LoVo (cell line): ENCODE measurements around the gene GJB2.
A peak's percentile ranks its signal among the peaks of the same experiment; 100 is the strongest.

Experiments used
- DNase-seq: peaks from one replicate; pipeline ENCODE4 v3.0.0-alpha.2; 2016; ENCODE audit warnings: low spot score

GJB2 gene

DNA sequence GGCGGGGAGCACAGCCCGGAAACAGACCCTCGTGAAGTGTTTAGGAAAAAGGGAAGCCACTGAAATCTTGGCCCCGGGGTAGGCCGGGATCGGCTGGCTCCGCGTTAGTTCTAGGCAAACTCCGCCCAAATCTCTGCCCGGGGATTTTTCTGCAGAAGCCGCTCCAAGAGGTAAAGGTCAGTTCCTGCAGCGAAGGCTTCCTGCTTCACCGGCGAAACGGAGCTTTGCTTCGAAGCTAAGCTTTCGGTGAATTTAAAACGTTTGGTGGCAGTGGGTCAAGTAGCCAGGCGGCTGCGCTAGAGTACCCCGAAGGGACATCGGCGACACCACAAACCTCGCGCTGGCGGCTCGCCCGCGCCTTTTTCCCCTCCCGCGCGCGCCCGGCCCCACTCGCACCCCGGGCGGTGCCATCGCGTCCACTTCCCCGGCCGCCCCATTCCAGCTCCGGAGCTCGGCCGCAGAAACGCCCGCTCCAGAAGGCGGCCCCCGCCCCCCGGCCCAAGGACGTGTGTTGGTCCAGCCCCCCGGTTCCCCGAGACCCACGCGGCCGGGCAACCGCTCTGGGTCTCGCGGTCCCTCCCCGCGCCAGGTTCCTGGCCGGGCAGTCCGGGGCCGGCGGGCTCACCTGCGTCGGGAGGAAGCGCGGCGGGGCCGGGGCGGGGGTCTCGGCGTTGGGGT is 441 bp downstream of the GJB2 start:
- DNase-seq, result peak; percentile 49

- DNase-seq, result peak; percentile 54
These were observed 1.2 kb downstream of the GJB2 start for GRCh38 chr13:20191311-20192157.

DNA sequence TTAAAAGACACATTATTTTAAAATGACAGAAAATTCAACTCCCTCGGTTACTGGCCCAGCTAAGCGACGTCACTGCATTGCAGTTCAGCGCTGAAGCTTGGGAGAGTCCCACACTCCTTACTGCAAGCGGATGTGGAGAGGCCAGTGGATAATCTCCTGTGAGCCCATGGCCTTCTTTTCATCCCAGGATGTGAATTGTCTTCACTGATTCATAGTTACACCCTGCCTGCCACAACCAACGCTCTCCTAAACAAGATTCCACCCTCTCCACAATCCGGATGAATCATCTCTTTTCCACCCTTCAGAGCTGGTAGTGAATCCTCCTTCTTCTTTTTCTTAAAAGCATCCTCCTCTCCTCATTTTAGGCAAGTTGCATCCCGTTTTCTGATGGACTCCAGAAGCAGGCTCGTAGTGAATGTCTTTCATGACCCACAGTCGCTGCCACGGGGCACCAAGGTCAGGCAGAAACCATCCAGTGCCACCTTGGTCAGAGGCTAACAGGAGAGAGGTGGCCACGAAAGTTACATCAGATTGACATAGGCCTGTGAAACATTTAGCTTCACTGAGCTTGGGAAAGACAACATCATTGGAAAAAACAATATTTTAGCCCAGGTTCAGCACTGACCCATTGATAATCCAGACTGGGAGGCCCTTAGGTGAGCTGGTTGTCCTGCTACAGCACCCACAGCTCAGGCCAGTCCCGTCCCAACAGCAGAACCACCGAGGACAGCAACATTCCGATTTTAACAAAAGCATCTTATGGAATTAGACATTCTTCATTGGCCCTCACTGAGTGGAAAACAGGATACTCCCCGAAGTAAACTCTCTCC is 2.0 kb downstream of the GJB2 start:
- no peak for DNase-seq

- DNase-seq, result no peak
These were observed 2.7 kb downstream of the GJB2 start for GRCh38 chr13:20190076-20190475.

- no peak for DNase-seq
These were observed 3.8 kb downstream of the GJB2 start for GRCh38 chr13:20188667-20189553.

DNA sequence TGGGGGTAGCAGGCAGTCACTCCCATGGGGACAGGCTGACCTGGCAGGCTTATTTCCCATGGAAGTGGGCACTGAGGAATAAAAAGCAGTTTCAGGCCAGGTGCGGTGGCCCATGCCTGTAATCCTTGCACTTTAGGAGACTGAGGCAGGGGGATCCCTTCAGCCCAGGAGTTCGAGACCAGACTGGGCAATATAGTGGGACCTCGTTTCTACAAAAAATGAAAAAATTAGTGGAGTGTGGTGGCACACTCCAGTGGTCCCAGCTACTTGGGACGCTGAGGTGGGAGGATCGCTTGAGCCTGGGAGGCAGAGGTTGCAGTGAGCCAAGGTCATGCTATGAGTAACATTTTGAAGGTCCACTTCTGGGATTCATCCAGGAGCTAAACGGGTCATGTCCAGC is 6.0 kb downstream of the GJB2 start:
- no peak for DNase-seq

GRCh38 chr13:20185366-20186056 is 7.2 kb downstream of the GJB2 start:
- no peak for DNase-seq

GRCh38 chr13:20182231-20182846 is 10.4 kb downstream of the GJB2 start:
- peak; percentile 76 for DNase-seq

DNA sequence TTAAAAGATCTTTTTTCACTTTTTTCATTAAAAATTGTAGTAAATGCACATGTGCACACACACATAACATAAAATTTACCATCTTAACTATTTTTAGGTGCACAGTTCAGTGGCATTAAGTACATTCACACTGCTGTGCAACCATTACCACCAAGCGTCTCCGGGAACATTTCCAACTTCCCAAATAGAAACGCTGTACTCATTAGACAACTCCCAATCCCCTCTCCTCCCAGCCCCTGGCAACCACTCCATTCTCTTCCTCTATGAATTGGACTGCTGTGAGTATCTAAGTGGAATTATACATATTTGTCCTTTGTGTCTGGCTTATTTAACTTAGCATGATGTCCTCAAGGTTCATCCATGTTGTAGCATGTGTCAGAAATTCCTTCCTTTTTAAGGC is 11.6 kb downstream of the GJB2 start:
- DNase-seq, result no peak

DNA sequence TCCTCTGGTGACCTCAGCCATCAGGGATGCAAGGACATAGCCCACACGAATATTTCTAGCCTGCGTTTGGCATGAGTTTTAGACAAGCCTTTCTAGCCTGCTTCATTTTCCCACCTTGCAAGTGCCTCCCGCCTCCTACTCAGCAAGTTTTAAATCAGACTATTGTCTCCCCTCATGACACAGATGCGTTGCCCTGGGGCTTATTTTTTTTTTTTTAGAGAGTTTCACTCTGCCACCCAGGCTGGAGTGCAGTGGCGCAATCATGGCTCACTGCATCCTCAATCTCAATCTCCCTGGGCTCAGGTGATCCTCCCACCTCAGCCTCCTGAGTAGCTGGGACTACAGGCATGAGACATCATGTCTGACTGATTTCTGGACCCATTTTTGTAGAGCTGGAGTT is 14.6 kb downstream of the GJB2 start:
- DNase-seq, result no peak

- no peak for DNase-seq
These were observed 15.5 kb downstream of the GJB2 start for GRCh38 chr13:20177049-20177831.

DNA sequence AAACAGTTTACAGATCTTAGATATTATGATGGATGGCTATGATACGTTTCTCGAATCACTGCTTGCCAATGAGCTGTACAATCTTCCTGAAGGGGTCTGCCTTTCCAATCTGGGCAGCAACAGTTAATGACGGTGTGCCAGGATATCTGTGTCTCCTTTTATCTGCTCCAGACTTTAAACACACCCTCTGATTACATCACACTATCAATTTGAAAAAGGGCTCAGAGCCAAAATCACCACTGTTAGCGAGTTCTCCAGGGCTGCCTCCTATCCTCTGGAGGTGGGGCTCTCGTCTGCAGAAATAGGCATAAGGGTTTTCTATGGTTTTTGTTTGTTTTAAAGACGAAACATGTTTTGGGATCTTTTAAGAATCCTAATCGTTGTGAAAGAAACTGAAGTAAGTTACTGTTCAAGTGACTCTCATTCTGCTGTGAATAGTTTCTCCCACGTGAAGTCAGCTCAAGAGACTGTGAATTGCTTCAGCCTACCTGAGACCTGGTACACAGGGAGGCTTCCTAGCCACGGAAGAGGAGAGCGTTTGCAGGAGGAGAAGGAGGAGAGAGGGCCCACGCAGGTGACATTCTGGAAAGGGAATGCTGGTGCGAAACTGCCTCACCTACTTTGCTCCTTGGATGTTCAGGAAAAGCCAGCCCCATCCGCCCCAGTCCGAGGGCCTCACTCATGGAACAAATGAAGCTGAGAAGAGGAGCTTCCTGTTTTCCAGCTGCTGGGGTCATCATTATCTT is 16.7 kb downstream of the GJB2 start:
- no peak for DNase-seq

DNA sequence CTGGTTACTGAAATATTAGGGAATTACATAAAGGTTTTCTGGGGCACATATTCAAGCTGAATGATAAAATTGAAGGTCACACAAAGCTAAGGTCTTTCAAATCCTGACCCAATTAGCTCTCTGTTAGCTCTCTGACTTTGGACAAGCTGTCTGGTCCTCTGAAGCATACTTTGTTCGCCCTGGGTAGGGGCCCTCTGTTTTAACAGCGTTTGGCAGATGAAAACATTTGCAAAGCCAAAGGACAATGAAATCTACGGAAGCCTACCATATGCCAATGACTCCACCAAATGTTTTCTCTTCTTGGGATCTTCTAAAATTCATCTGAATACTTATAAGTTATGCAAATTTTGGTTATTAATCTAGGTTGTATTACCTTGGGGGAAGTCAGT is 17.3 kb downstream of the GJB2 start:
- DNase-seq, result no peak

- peak; percentile 93 for DNase-seq
These were observed 17.9 kb downstream of the GJB2 start for GRCh38 chr13:20174656-20175405.

- DNase-seq, result no peak
These were observed 19.5 kb downstream of the GJB2 start for GRCh38 chr13:20173116-20173746.

DNA sequence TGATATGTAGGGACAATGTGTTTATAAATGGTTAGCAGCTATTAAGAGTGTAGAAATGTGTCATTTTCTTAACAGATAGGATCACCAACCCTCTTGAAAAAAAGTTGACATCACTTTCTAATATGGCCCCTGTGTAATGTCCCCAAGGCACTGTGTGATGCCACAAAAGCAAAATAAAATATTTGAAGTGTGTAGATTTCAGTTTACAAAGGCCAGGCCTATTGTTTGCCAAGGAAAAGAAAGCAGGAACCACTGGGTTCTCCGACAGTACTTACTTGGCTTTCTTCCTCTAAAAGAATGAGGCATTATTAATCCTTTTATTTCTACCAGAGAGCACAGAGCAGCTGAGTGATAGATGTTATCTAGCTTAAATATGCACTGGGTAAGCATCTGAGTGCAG is 21.4 kb downstream of the GJB2 start:
- DNase-seq, result no peak

DNA sequence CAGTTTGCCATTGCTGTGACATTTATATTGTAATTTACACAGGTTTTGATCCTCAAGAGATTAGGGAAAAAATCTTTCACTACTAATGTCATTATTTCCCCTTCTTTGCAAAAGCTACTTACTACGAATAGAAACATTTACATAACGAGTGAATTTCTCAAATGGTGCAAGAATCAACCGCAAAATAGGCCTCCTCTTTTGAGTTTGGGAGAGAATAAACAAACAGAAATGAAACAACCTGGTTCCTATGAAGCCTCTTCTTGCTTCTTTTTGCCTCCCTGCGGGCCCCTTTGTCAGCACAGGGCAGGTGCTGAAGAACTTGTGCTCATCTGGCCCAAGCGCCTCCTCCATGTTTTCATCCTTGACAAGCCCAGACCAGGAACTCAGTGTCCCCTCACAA is 21.8 kb downstream of the GJB2 start:
- no peak for DNase-seq

DNA sequence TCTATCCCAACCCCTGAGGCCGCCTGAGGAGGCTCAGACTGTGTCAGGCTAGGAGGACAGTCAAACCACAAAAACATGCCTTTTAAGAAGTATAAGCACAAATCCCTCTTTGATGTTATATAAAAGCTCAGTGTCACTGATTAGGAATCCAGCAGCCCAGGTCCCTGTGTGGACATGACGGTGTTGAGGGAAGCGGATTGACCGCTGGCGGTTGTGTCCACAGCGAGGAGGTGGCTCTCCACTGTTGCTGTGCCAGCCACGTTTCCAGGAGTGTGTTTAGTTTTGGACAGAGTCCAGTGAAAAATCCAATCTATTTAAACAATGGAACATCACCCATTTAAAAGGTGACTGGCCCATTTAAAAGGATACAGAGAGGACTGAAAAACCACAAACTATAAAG is 24.3 kb downstream of the GJB2 start:
- DNase-seq, result no peak
